Measurements from ENCODE around the gene PPRC1. TPM values are rescaled to one million over a fixed set of nuclear protein-coding genes. Genes with fewer than 3 reads are reported as not detected.
A peak's percentile ranks its signal among the peaks of the same experiment; 100 is the strongest.

The PPRC1 gene
- total RNA-seq: 65.1 and 77.2 TPM in 2 replicates

GRCh38 chr10:102132563-102133372 lies at the start of gene PPRC1:
PPRC1 (plus strand) TSS chr10:102133040; CDS start chr10:102133069, 29 bp downstream.
- Mint-ChIP-seq H3K9me3 (no peaks in the 10 kb centered on the region), H3K27ac (peak within 1 kb of the TSS; percentile 98), H3K4me1 (peaks cover 41% of the 10 kb centered on the region), H3K36me3 (ENCODE audit: low read depth) (peaks cover 24% of the 10 kb centered on the region), H3K4me3 (peak within 1 kb of the TSS; percentile 99), H3K27me3 (no peaks in the 10 kb centered on the region)
- ChIA-PET POLR2A (interaction anchor here (0.7 to 2.3 kb wide), 7 partner anchors 10 to 264 kb away, joined by 3 to 18 read pairs (median 5); partner anchors contain the start of genes LDB1 and NOLC1), CTCF (interaction anchor here (1.4 to 2.0 kb wide), 5 partner anchors 10 to 219 kb away, joined by 4 to 13 read pairs (median 6); no protein-coding TSS in a partner anchor)
- ATAC-seq (ENCODE audit: low read depth): peak; percentile 93
- intact Hi-C loops (cut with micrococcal nuclease): loop anchor here (1.0 to 2.0 kb wide), 14 partner anchors 12 to 779 kb away; partner anchors contain the start of genes ARMH3, LDB1, NFKB2 and NOLC1
- TF ChIP-seq CTCF (IDR thresholded peaks at IDR 0.05): peak; percentile 81
- DNase-seq: peak; percentile 89

- no peak for DNase-seq
- Mint-ChIP-seq H3K4me3 (no peak overlapping the region), H3K9me3 (no peaks in the 10 kb centered on the region), H3K27me3 (no peaks in the 10 kb centered on the region), H3K27ac (no peak overlapping the region), H3K36me3 (ENCODE audit: low read depth) (no peaks in the 10 kb centered on the region), H3K4me1 (no peaks in the 10 kb centered on the region)
- POLR2A ChIA-PET: no interaction called here
- CTCF ChIA-PET: interaction anchor here (0.9 kb wide), 1 partner anchor 15 kb away, joined by 3 read pairs; no protein-coding TSS in a partner anchor
- TF ChIP-seq CTCF (IDR thresholded peaks at IDR 0.05): no peak
- intact Hi-C loops (cut with micrococcal nuclease): no loop called here
- ATAC-seq (ENCODE audit: low read depth): no peak
Observed at GRCh38 chr10:102083541-102083940, 49.3 kb upstream of the PPRC1 start.

GRCh38 chr10:102085336-102085735 lies 47.5 kb upstream of the PPRC1 start:
- Mint-ChIP-seq H3K27ac (no peak overlapping the region), H3K9me3 (no peaks in the 10 kb centered on the region), H3K4me3 (no peak overlapping the region), H3K36me3 (ENCODE audit: low read depth) (no peaks in the 10 kb centered on the region), H3K4me1 (no peaks in the 10 kb centered on the region), H3K27me3 (no peaks in the 10 kb centered on the region)
- POLR2A ChIA-PET: interaction anchor here (1.4 kb wide), 1 partner anchor 267 kb away, joined by 8 read pairs; the partner anchor contains the start of gene OGA
- intact Hi-C loops (cut with micrococcal nuclease): no loop called here
- ATAC-seq (ENCODE audit: low read depth) (no peak), DNase-seq (no peak)
- TF ChIP-seq CTCF (IDR thresholded peaks at IDR 0.05): no peak
- CTCF ChIA-PET: no interaction called here

- no peak for ATAC-seq (ENCODE audit: low read depth)
- Mint-ChIP-seq H3K36me3 (ENCODE audit: low read depth) (no peaks in the 10 kb centered on the region), H3K27me3 (no peaks in the 10 kb centered on the region), H3K4me3 (no peak overlapping the region), H3K27ac (no peak overlapping the region), H3K4me1 (no peaks in the 10 kb centered on the region), H3K9me3 (no peaks in the 10 kb centered on the region)
- no peak for DNase-seq
- no peak for TF ChIP-seq CTCF (IDR thresholded peaks at IDR 0.05)
- POLR2A ChIA-PET: interaction anchor here (1.4 kb wide), 1 partner anchor 268 kb away, joined by 8 read pairs; the partner anchor contains the start of gene OGA
- CTCF ChIA-PET: no interaction called here
- intact Hi-C loops (cut with micrococcal nuclease): no loop called here
Observed at GRCh38 chr10:102086196-102086595, 46.6 kb upstream of the PPRC1 start.

GRCh38 chr10:102090772-102091171 lies 42.1 kb upstream of the PPRC1 start:
- POLR2A ChIA-PET: no interaction called here
- Mint-ChIP-seq H3K36me3 (ENCODE audit: low read depth) (no peaks in the 10 kb centered on the region), H3K27me3 (no peaks in the 10 kb centered on the region), H3K9me3 (no peaks in the 10 kb centered on the region), H3K27ac (no peak overlapping the region), H3K4me1 (no peaks in the 10 kb centered on the region), H3K4me3 (no peak overlapping the region)
- intact Hi-C loops (cut with micrococcal nuclease): no loop called here
- TF ChIP-seq CTCF (IDR thresholded peaks at IDR 0.05): no peak
- ATAC-seq (ENCODE audit: low read depth) (no peak), DNase-seq (no peak)
- CTCF ChIA-PET: no interaction called here
